ENCODE data around the gene ZNF320. TPM values are rescaled to one million over a fixed set of nuclear protein-coding genes. Genes with fewer than 3 reads are reported as not detected.

The ZNF320 gene
- 9.0 and 12.6 TPM in 2 replicates for total RNA-seq (ENCODE audit: low replicate concordance)

GRCh38 chr19:52897138-52897935, at the start of gene ZNF320:
ZNF320 (minus strand) TSS chr19:52897635; CDS start chr19:52890255, 7,380 bp downstream.

GRCh38 chr19:52922841-52923777, 25.7 kb upstream of the ZNF320 start, which contains the start of gene ZNF888:
ZNF888 (minus strand) TSS chr19:52923428; CDS start chr19:52917873, 5,555 bp downstream.

GRCh38 chr19:52857378-52858191, 39.9 kb downstream of the ZNF320 start, which contains the start of gene ZNF468:
ZNF468 (minus strand) TSS chr19:52857619; CDS start chr19:52854272, 3,347 bp downstream.

Other genes starting within 250 kb of the ZNF320 start
- gene ZNF611, start 162.6 kb downstream of the ZNF320 start, total RNA-seq (ENCODE audit: low replicate concordance), result 7.1 and 14.3 TPM in 2 replicates
- gene ZNF600, start 110.8 kb downstream of the ZNF320 start, total RNA-seq (ENCODE audit: low replicate concordance), result 1.8 and 2.8 TPM in 2 replicates
- gene ZNF28, start 76.0 kb downstream of the ZNF320 start, total RNA-seq (ENCODE audit: low replicate concordance), result 15.3 and 19.2 TPM in 2 replicates
- 12.6 and 18.8 TPM in 2 replicates for gene ZNF468, start 40.0 kb downstream of the ZNF320 start, total RNA-seq (ENCODE audit: low replicate concordance)
- gene ZNF888, start 25.8 kb upstream of the ZNF320 start, total RNA-seq (ENCODE audit: low replicate concordance), result 4.6 and 4.7 TPM in 2 replicates
- 8.8 and 10.9 TPM in 2 replicates for gene ZNF816, start 65.2 kb upstream of the ZNF320 start, total RNA-seq (ENCODE audit: low replicate concordance)
- not detected in 2 replicates for gene ERVV-1, start 116.3 kb upstream of the ZNF320 start, total RNA-seq (ENCODE audit: low replicate concordance)
- not detected in 2 replicates for gene ERVV-2, start 147.1 kb upstream of the ZNF320 start, total RNA-seq (ENCODE audit: low replicate concordance)
- 19.8 and 22.6 TPM in 2 replicates for gene ZNF160, start 205.8 kb upstream of the ZNF320 start, total RNA-seq (ENCODE audit: low replicate concordance)
- gene ZNF415, start 235.3 kb upstream of the ZNF320 start, total RNA-seq (ENCODE audit: low replicate concordance), result 4.1 and 7.1 TPM in 2 replicates